ENCODE results near the gene SNX2.

SNX2 gene

DNA sequence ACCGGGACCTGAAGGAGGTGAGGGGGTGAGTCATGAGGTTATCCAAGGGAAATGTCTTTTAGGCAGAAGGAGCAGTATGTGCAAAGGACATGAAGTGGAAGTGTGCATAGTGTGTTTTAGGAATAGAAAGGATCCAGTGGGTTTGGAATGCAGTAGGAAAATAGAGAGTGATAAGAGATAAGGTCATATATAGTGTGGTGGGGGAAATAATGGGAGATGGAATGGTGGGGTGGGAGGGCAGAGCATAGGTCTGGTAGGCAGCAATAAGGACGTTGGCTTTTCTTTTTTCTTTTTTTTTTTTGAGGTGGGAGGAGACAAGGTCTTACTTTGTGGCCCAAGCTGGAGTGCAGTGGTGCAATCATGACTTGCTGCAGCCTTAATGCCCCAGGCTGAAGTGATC is 88.4 kb downstream of the SNX2 start:
- TF ChIP-seq CTCF (IDR thresholded peaks at IDR 0.05; ENCODE audit: extremely low read depth, insufficient read depth, missing control alignments): no peak
- in situ Hi-C loops (cut with MboI; ENCODE audit: low pct_unique_long_range_greater_than_20kb, low sequenced_read_pairs, unreplicated experiment): no loop called here
- DNase-seq (ENCODE audit: low spot score): no peak

GRCh38 chr5:122863721-122864120 is 88.8 kb downstream of the SNX2 start:
- TF ChIP-seq CTCF (IDR thresholded peaks at IDR 0.05; ENCODE audit: extremely low read depth, insufficient read depth, missing control alignments): no peak
- in situ Hi-C loops (cut with MboI; ENCODE audit: low pct_unique_long_range_greater_than_20kb, low sequenced_read_pairs, unreplicated experiment): no loop called here

GRCh38 chr5:122864400-122864799 is 89.5 kb downstream of the SNX2 start:
- no peak for DNase-seq (ENCODE audit: low spot score)
- in situ Hi-C loops (cut with MboI; ENCODE audit: low pct_unique_long_range_greater_than_20kb, low sequenced_read_pairs, unreplicated experiment): no loop called here
- no peak for TF ChIP-seq CTCF (IDR thresholded peaks at IDR 0.05; ENCODE audit: extremely low read depth, insufficient read depth, missing control alignments)

More at GRCh38 chr5:122863721-122864120, 88.8 kb downstream of the SNX2 start:
- no peak for DNase-seq (ENCODE audit: low spot score)

- in situ Hi-C loops (cut with MboI; ENCODE audit: low pct_unique_long_range_greater_than_20kb, low sequenced_read_pairs, unreplicated experiment): no loop called here
- DNase-seq (ENCODE audit: low spot score): no peak
- TF ChIP-seq CTCF (IDR thresholded peaks at IDR 0.05; ENCODE audit: extremely low read depth, insufficient read depth, missing control alignments): no peak
These were observed 90.0 kb downstream of the SNX2 start for GRCh38 chr5:122864842-122865241.

- no peak for TF ChIP-seq CTCF (IDR thresholded peaks at IDR 0.05; ENCODE audit: extremely low read depth, insufficient read depth, missing control alignments)
- in situ Hi-C loops (cut with MboI; ENCODE audit: low pct_unique_long_range_greater_than_20kb, low sequenced_read_pairs, unreplicated experiment): no loop called here
- no peak for DNase-seq (ENCODE audit: low spot score)
These were observed 95.5 kb downstream of the SNX2 start for GRCh38 chr5:122870219-122870856.

GRCh38 chr5:122871661-122872060 is 96.8 kb downstream of the SNX2 start:
- TF ChIP-seq CTCF (IDR thresholded peaks at IDR 0.05; ENCODE audit: extremely low read depth, insufficient read depth, missing control alignments): no peak
- in situ Hi-C loops (cut with MboI; ENCODE audit: low pct_unique_long_range_greater_than_20kb, low sequenced_read_pairs, unreplicated experiment): no loop called here
- no peak for DNase-seq (ENCODE audit: low spot score)
